OCI-LY3 (cell line): ENCODE results near the gene CD247.

Experiments used
- H2AFZ ChIP-seq: fragments of 200-600, 300-600 bp; shearing (Covaris generic); 2 replicates; pipeline ENCODE4 v1.6.0; 2014; ENCODE audit warnings: antibody characterized with exemption, low read depth, low read length
- H3K27ac ChIP-seq: fragments of 200-600, 300-600 bp; sonication (generic); 2 replicates; pipeline ENCODE4 v1.5.1; 2014; ENCODE audit warnings: mild to moderate bottlenecking, low read length, moderate library complexity, mixed read lengths
- H3K27me3 ChIP-seq: fragments of 200-600, 300-600 bp; sonication (generic); 2 replicates; pipeline ENCODE4 v1.6.1; 2014; ENCODE audit warnings: low read depth, low read length, mixed read lengths
- H3K36me3 ChIP-seq: fragments of 200-600, 300-600 bp; sonication (generic); replicated peaks from 2 replicates; pipeline ENCODE3; 2014; ENCODE audit warnings: low read depth, low read length, mixed read lengths
- H3K4me1 ChIP-seq: fragments of 300-600, 200-600 bp; sonication (generic); 2 replicates; pipeline ENCODE4 v1.6.1; 2014; ENCODE audit warnings: low read length, mixed read lengths
- H3K4me2 ChIP-seq: fragments of 200-600, 300-600 bp; sonication (generic); 2 replicates; pipeline ENCODE4 v1.6.1; 2014; ENCODE audit warnings: low read length, mixed read lengths
- H3K4me3 ChIP-seq: fragments of 300-600, 200-600 bp; sonication (generic); 2 replicates; pipeline ENCODE4 v1.5.1; 2014; ENCODE audit warnings: antibody characterized with exemption, mild to moderate bottlenecking, low read length, moderate library complexity
- H3K79me2 ChIP-seq: fragments of 300-600, 200-600 bp; shearing (Covaris generic); 2 replicates; pipeline ENCODE4 v1.6.1; 2014; ENCODE audit warnings: mild to moderate bottlenecking, low read length, mixed read lengths
- H3K9ac ChIP-seq: fragments of 300-600, 200-600 bp; shearing (Covaris generic); 2 replicates; pipeline ENCODE4 v1.6.0; 2014; ENCODE audit warnings: mild to moderate bottlenecking, low read length, moderate library complexity
- H3K9me3 ChIP-seq: fragments of 200-600, 300-600 bp; shearing (Covaris generic); 2 replicates; pipeline ENCODE4 v1.6.1; 2014; ENCODE audit warnings: low read length, mixed read lengths; ENCODE audit not compliant: insufficient read depth
- H4K20me1 ChIP-seq: fragments of 200-600, 300-600 bp; sonication (generic); 2 replicates; pipeline ENCODE4 v1.6.1; 2016; ENCODE audit warnings: low read length, mixed read lengths; ENCODE audit not compliant: insufficient read depth
- EZH2phosphoT487 ChIP-seq: fragments of 200-600 bp; shearing (Covaris generic); IDR thresholded peaks from 2 replicates; pipeline ENCODE4 v1.6.1; 2018; ENCODE audit warnings: antibody characterized with exemption, mixed run types, low read depth
- TF ChIP-seq, protein P1 (sequence below): fragments of 200-600, 300-600 bp; sonication (generic); IDR thresholded peaks from 2 replicates; pipeline ENCODE4 v1.5.1; 2014; ENCODE audit warnings: antibody characterized with exemption, low read length, low read depth

The CD247 gene

DNA sequence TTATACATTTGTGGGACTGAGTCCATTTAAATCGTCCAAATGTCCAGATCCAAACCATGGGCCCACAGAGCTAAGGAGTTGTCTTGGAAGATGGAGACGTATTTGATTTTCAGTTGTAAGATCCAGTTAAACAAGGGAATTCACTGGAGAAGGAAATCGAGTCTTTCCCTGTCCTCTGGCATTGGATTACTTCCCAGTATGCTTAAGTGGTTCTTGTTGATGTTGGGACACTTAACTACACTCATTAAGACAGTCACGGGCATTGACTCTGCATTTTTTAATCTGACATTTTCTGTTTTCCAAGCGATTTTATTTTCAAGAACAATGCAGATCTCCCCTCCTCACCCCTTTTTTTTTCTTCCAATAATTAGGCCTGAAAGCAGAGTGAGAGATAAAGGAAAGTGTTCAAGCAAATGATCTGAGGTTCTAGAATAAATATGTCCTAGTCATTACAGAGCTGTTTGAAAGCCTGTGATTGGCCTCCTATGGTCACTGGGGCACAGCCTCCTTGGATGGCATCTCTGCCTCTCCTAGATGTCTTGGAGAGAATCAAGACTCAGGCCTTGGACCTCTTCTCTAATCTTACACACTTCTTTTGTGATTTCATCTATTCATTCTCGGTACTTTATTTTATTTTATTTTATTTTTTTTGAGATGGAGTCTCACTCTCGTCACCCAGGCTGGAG is 48.9 kb downstream of the CD247 start:
- H3K9me3 ChIP-seq, result no peaks in the 10 kb centered on the region
- no peak overlapping the region for H2AFZ ChIP-seq
- no peak overlapping the region for H3K27ac ChIP-seq
- no peak overlapping the region for H3K4me3 ChIP-seq
- H3K9ac ChIP-seq, result no peak overlapping the region
- H4K20me1 ChIP-seq, result no peaks in the 10 kb centered on the region
- H3K36me3 ChIP-seq, result no peaks in the 10 kb centered on the region
- no peak overlapping the region for H3K4me2 ChIP-seq
- TF ChIP-seq EZH2phosphoT487, result no peak
- TF ChIP-seq, protein P1, sequence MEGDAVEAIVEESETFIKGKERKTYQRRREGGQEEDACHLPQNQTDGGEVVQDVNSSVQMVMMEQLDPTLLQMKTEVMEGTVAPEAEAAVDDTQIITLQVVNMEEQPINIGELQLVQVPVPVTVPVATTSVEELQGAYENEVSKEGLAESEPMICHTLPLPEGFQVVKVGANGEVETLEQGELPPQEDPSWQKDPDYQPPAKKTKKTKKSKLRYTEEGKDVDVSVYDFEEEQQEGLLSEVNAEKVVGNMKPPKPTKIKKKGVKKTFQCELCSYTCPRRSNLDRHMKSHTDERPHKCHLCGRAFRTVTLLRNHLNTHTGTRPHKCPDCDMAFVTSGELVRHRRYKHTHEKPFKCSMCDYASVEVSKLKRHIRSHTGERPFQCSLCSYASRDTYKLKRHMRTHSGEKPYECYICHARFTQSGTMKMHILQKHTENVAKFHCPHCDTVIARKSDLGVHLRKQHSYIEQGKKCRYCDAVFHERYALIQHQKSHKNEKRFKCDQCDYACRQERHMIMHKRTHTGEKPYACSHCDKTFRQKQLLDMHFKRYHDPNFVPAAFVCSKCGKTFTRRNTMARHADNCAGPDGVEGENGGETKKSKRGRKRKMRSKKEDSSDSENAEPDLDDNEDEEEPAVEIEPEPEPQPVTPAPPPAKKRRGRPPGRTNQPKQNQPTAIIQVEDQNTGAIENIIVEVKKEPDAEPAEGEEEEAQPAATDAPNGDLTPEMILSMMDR, result no peak
- peaks cover 40% of the 10 kb centered on the region for H3K27me3 ChIP-seq
- no peaks in the 10 kb centered on the region for H3K4me1 ChIP-seq
- no peaks in the 10 kb centered on the region for H3K79me2 ChIP-seq

DNA sequence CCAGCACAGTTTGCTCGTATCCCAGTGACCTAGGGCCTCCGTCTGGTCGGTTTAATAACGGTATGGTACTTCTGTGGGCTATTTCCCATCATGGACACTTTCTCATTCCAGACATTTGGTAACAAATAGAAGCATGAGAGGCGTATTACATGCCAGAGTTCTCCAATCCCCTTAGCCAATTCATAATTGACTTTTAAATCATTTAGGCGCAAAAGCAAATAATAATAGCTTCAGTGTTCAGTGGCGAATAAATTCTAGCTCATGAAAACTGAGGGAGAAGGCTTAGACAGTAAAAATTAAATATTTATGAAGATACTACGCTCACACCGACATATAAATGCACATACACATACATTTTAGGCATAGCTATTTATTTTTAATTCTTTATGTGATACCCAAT is 50.6 kb downstream of the CD247 start:
- Histone ChIP-seq H3K79me2 (no peaks in the 10 kb centered on the region), H3K9me3 (no peaks in the 10 kb centered on the region), H3K27me3 (peaks cover 38% of the 10 kb centered on the region), H4K20me1 (no peaks in the 10 kb centered on the region), H3K27ac (no peak overlapping the region), H2AFZ (no peak overlapping the region), H3K36me3 (no peaks in the 10 kb centered on the region), H3K4me1 (no peaks in the 10 kb centered on the region), H3K4me3 (no peak overlapping the region), H3K4me2 (no peak overlapping the region), H3K9ac (no peak overlapping the region)
- TF ChIP-seq EZH2phosphoT487, result no peak
- TF ChIP-seq, protein P1, result no peak

DNA sequence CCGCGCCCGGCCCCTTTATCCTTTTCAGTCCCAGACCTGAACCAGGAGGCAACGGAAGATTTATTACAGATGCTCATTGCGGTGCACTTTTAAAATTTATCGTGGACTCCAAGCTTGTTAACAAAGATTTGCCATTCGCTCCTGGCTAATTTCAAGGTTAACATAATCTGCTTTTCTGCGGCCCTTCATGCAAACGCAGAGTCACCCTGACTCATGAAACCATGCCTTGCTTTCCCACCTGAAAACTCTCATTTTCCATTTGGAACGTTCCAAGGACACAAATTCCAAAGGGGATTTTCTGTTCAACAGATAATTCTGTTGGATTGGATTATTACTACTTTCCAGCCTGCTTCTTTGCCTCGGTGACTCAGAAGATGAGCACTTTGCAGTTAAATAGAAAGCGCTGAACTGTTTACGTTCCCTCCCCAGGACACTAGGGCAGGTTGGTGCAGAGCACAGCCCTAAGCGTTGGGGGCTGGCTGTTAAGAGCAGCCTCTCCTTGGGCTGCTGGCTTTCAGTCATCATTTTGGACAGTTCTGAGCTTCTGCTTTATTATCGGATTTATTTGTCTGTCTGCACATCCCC is 51.1 kb downstream of the CD247 start:
- no peak overlapping the region for H3K9ac ChIP-seq
- TF ChIP-seq EZH2phosphoT487, result no peak
- TF ChIP-seq, protein P1, result no peak

DNA sequence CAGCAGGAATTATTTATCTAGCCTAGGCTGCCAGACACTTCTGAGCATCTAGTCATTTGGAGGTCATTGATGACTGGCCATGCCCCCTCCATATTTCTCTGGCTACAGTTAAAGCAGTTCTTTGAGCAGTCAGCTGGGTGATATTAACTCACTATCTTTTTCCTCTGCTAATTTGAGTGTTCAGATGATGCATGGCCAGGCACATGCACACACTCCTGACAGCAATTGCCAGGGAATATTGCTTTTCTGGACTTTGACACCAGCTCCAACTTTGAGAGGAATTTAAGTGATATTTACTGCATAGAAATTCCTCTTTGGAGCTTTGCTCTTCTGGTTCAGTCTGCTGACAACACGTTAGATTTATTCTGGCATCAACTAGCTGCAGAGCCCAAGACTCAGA is 52.6 kb downstream of the CD247 start:
- H2AFZ ChIP-seq, result no peak overlapping the region
- H3K79me2 ChIP-seq, result no peaks in the 10 kb centered on the region
- no peak overlapping the region for H3K4me2 ChIP-seq
- H3K27me3 ChIP-seq, result peaks cover 30% of the 10 kb centered on the region
- no peaks in the 10 kb centered on the region for H3K9me3 ChIP-seq
- no peaks in the 10 kb centered on the region for H3K36me3 ChIP-seq
- no peak overlapping the region for H3K9ac ChIP-seq
- no peak overlapping the region for H3K27ac ChIP-seq
- no peak for TF ChIP-seq EZH2phosphoT487
- TF ChIP-seq, protein P1, result no peak
- no peak overlapping the region for H3K4me3 ChIP-seq
- no peaks in the 10 kb centered on the region for H3K4me1 ChIP-seq
- no peaks in the 10 kb centered on the region for H4K20me1 ChIP-seq

More for the DNA sequence above, 51.1 kb downstream of the CD247 start:
- Histone ChIP-seq H3K4me1 (no peaks in the 10 kb centered on the region), H3K27ac (no peak overlapping the region), H3K9me3 (no peaks in the 10 kb centered on the region), H4K20me1 (no peaks in the 10 kb centered on the region), H3K27me3 (peaks cover 38% of the 10 kb centered on the region), H3K79me2 (no peaks in the 10 kb centered on the region), H3K36me3 (no peaks in the 10 kb centered on the region), H2AFZ (no peak overlapping the region), H3K4me3 (no peak overlapping the region), H3K4me2 (no peak overlapping the region)
